ENCODE measurements around the gene CACYBP.

CACYBP gene

GRCh38 chr1:174999936-175000696, at the start of gene CACYBP:
TSS of gene CACYBP (plus strand) at chr1:174999947. CDS start at chr1:175000181, 234 bp downstream.
- DNase-seq = peak in 2 of 3 experiments; percentile 75 to 85

GRCh38 chr1:174953285-174954072, 46.3 kb upstream of the CACYBP start:
- DNase-seq = peak in 2 of 3 experiments; percentile 54 to 80

- DNase-seq = peak; percentile 71 to 93 (median 88)
Observed at GRCh38 chr1:174954073-174954460, 45.7 kb upstream of the CACYBP start.

- DNase-seq = peak; percentile 59 to 89 (median 86)
Observed at GRCh38 chr1:174954671-174955669, 44.8 kb upstream of the CACYBP start.

GRCh38 chr1:174956086-174956485, 43.7 kb upstream of the CACYBP start:
- no peak for DNase-seq

- peak in 1 of 3 experiments; percentile 18 for DNase-seq
Observed at GRCh38 chr1:174956976-174957375, 42.8 kb upstream of the CACYBP start.

GRCh38 chr1:174957829-174958228, 41.9 kb upstream of the CACYBP start:
- no peak for DNase-seq

- DNase-seq = no peak
Observed at GRCh38 chr1:174958396-174958795, 41.4 kb upstream of the CACYBP start.

GRCh38 chr1:174960362-174960761, 39.4 kb upstream of the CACYBP start:
- no peak for DNase-seq

GRCh38 chr1:174963529-174964125, 36.1 kb upstream of the CACYBP start:
- peak in 2 of 3 experiments; percentile 53 to 69 for DNase-seq

- peak in 1 of 3 experiments; percentile 92 for DNase-seq
Observed at GRCh38 chr1:174964261-174964971, 35.3 kb upstream of the CACYBP start.

- DNase-seq = peak in 2 of 3 experiments; percentile 4 to 71
Observed at GRCh38 chr1:174964972-174965361, 34.8 kb upstream of the CACYBP start.

- DNase-seq = peak in 1 of 3 experiments; percentile 27
Observed at GRCh38 chr1:174965362-174966007, 34.3 kb upstream of the CACYBP start.

GRCh38 chr1:174966008-174966572, 33.7 kb upstream of the CACYBP start:
- DNase-seq = peak in 1 of 3 experiments; percentile 13

GRCh38 chr1:174967845-174968705, 31.7 kb upstream of the CACYBP start:
- DNase-seq = no peak

- no peak for DNase-seq
Observed at GRCh38 chr1:174968750-174969244, 30.9 kb upstream of the CACYBP start.

- no peak for DNase-seq
Observed at GRCh38 chr1:174969977-174970376, 29.8 kb upstream of the CACYBP start.

- no peak for DNase-seq
Observed at GRCh38 chr1:174971466-174971865, 28.3 kb upstream of the CACYBP start.

- DNase-seq = no peak
Observed at GRCh38 chr1:174971902-174972301, 27.8 kb upstream of the CACYBP start.

Data from NCI-H1417 (cell line).